ENCODE measurements around the gene PRDM16. TPM values are rescaled to one million over a fixed set of nuclear protein-coding genes. Genes with fewer than 3 reads are reported as not detected.

PRDM16 gene
- total RNA-seq, 1 donor from 2014 or later, result 0.43 TPM

DNA sequence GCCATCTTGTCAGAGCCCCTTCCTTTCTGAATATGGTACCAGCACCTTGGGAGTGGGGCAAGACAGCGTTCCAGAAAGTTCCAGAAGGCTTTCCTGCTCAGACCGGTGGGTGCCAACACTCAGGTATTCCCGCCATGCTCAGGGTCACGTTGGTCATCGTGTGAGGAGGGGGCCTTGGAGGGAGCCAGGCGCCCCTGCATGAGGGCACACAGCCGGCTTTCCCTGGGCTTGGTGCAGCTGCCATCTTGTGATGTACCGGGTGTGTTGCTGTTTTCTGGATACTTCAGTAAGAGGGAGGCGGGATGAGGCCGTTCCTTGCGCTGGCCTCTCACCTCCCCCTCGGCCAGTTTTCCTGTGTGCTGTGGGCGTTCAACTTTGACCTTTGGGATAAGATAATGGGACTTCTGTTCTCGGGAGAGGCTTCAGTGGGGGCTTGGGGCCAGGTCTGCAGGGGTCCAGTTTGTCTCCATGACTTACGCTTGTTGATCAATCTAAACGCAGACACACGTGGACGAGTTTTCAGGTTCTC lies 69.7 kb downstream of the PRDM16 start:
- no peak for DNase-seq (ENCODE audit: low read depth)
- Histone ChIP-seq H2AFZ (ENCODE audit: low read depth, low read length) (no peak overlapping the region), H3K4me2 (ENCODE audit: low read length) (no peak overlapping the region), H3K27me3 (ENCODE audit: insufficient read depth, low read length) (peaks cover 9% of the 10 kb centered on the region), H3K4me3 (ENCODE audit: insufficient read depth, low read depth, low read length) (no peak overlapping the region), H3K79me2 (ENCODE audit: insufficient read depth, low read length) (no peaks in the 10 kb centered on the region), H3K4me1 (ENCODE audit: insufficient read depth, low read length) (peaks cover 10% of the 10 kb centered on the region), H3K27ac (ENCODE audit: low read depth, low read length) (no peak overlapping the region), H4K20me1 (ENCODE audit: insufficient read depth, low read length) (peaks cover 37% of the 10 kb centered on the region), H3K36me3 (ENCODE audit: insufficient read depth, low read length) (no peaks in the 10 kb centered on the region), H3K9ac (ENCODE audit: low read length) (no peak overlapping the region), H3K9me3 (ENCODE audit: insufficient read depth, low read depth, low read length) (no peaks in the 10 kb centered on the region)
- peaks cover 1% of the 10 kb centered on the region for H3K36me3 Mint-ChIP-seq (ENCODE audit: low read depth, unreplicated experiment)
- no peak for FAIRE-seq
- no peaks in the 10 kb centered on the region for H3K9me3 Mint-ChIP-seq (ENCODE audit: unreplicated experiment)
- TF ChIP-seq EZH2 (IDR thresholded peaks at IDR 0.05; ENCODE audit: insufficient read depth, low read length), result no peak
- TF ChIP-seq, protein P1, sequence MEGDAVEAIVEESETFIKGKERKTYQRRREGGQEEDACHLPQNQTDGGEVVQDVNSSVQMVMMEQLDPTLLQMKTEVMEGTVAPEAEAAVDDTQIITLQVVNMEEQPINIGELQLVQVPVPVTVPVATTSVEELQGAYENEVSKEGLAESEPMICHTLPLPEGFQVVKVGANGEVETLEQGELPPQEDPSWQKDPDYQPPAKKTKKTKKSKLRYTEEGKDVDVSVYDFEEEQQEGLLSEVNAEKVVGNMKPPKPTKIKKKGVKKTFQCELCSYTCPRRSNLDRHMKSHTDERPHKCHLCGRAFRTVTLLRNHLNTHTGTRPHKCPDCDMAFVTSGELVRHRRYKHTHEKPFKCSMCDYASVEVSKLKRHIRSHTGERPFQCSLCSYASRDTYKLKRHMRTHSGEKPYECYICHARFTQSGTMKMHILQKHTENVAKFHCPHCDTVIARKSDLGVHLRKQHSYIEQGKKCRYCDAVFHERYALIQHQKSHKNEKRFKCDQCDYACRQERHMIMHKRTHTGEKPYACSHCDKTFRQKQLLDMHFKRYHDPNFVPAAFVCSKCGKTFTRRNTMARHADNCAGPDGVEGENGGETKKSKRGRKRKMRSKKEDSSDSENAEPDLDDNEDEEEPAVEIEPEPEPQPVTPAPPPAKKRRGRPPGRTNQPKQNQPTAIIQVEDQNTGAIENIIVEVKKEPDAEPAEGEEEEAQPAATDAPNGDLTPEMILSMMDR (IDR thresholded peaks at IDR 0.05; ENCODE audit: insufficient read depth, low read depth, low read length), result no peak
- no peak overlapping the region for H3K27ac Mint-ChIP-seq (ENCODE audit: unreplicated experiment)
- H3K27me3 Mint-ChIP-seq (ENCODE audit: low read depth, unreplicated experiment), result peaks cover 54% of the 10 kb centered on the region
- H3K4me3 Mint-ChIP-seq (ENCODE audit: unreplicated experiment), result no peak overlapping the region
- H3K4me1 Mint-ChIP-seq (ENCODE audit: low read depth, unreplicated experiment), result peaks cover 2% of the 10 kb centered on the region

DNA sequence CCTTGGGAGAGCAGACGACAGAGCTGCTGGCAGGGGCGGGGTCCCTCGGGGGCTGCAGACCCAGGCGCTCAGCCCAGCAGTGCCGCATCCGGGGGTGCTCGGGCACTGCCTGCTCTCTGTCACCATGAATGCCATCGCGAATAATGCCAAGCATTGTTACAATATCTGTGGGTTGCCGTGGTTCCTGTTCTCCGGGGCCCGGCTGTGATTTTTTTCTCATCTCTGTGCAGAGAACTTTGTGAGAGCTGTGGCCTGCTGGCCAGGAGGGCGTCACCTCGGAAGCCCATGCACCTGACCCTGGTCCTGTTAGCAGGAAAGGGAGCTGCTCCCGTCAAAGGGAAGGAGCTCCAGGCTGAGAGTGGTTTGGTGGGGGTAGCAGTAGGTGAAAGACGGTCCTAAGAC lies 70.4 kb downstream of the PRDM16 start:
- Histone ChIP-seq H3K79me2 (ENCODE audit: insufficient read depth, low read length) (no peaks in the 10 kb centered on the region), H3K4me3 (ENCODE audit: insufficient read depth, low read depth, low read length) (no peak overlapping the region), H4K20me1 (ENCODE audit: insufficient read depth, low read length) (peaks cover 31% of the 10 kb centered on the region), H3K27me3 (ENCODE audit: insufficient read depth, low read length) (peaks cover 9% of the 10 kb centered on the region), H3K9me3 (ENCODE audit: insufficient read depth, low read depth, low read length) (no peaks in the 10 kb centered on the region), H3K36me3 (ENCODE audit: insufficient read depth, low read length) (no peaks in the 10 kb centered on the region), H3K9ac (ENCODE audit: low read length) (peak overlapping the region; percentile 6), H3K27ac (ENCODE audit: low read depth, low read length) (no peak overlapping the region), H3K4me2 (ENCODE audit: low read length) (peak overlapping the region; percentile 62), H3K4me1 (ENCODE audit: insufficient read depth, low read length) (peaks cover 7% of the 10 kb centered on the region), H2AFZ (ENCODE audit: low read depth, low read length) (no peak overlapping the region)
- no peak for TF ChIP-seq EZH2 (IDR thresholded peaks at IDR 0.05; ENCODE audit: insufficient read depth, low read length)
- TF ChIP-seq, protein P1 (IDR thresholded peaks at IDR 0.05; ENCODE audit: insufficient read depth, low read depth, low read length), result no peak
- Mint-ChIP-seq H3K27ac (ENCODE audit: unreplicated experiment) (no peak overlapping the region), H3K4me1 (ENCODE audit: low read depth, unreplicated experiment) (no peaks in the 10 kb centered on the region), H3K9me3 (ENCODE audit: unreplicated experiment) (no peaks in the 10 kb centered on the region), H3K4me3 (ENCODE audit: unreplicated experiment) (no peak overlapping the region), H3K27me3 (ENCODE audit: low read depth, unreplicated experiment) (peaks cover 51% of the 10 kb centered on the region), H3K36me3 (ENCODE audit: low read depth, unreplicated experiment) (no peaks in the 10 kb centered on the region)
- DNase-seq (ENCODE audit: low read depth), result no peak
- FAIRE-seq, result no peak

DNA sequence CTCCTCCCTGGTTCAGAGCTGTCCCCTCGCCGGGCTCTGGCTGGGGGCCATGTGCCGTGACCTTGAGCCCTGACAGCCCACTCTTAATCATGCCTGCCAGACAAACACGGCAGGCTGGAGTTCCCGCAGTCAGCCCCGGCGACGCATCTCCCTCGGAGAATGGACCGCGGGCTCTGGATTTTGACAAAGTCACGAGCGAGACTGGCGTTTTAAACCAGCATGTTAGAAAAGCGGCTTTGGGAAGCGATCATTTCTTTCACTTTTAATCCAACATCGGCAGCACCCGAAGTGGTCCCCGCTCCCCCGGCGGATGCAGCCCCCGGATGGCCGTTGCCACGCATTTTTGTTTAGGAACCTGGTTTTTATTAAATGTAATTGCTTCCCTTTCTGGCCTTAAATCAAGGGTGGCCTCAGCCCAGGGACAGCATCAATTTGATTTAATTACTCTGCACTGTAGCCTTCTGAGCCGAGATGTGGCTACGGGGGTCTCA lies 70.9 kb downstream of the PRDM16 start:
- no peak overlapping the region for H3K27ac Mint-ChIP-seq (ENCODE audit: unreplicated experiment)
- H3K27ac ChIP-seq (ENCODE audit: low read depth, low read length), result no peak overlapping the region
- H4K20me1 ChIP-seq (ENCODE audit: insufficient read depth, low read length), result peaks cover 34% of the 10 kb centered on the region
- H3K79me2 ChIP-seq (ENCODE audit: insufficient read depth, low read length), result no peaks in the 10 kb centered on the region
- FAIRE-seq (no peak), DNase-seq (ENCODE audit: low read depth) (no peak)
- peaks cover 7% of the 10 kb centered on the region for H3K4me1 ChIP-seq (ENCODE audit: insufficient read depth, low read length)
- H2AFZ ChIP-seq (ENCODE audit: low read depth, low read length), result no peak overlapping the region
- peak overlapping the region; percentile 62 for H3K4me2 ChIP-seq (ENCODE audit: low read length)
- H3K4me3 ChIP-seq (ENCODE audit: insufficient read depth, low read depth, low read length), result no peak overlapping the region
- H3K4me1 Mint-ChIP-seq (ENCODE audit: low read depth, unreplicated experiment), result no peaks in the 10 kb centered on the region
- TF ChIP-seq EZH2 (IDR thresholded peaks at IDR 0.05; ENCODE audit: insufficient read depth, low read length), result no peak
- TF ChIP-seq, protein P1 (IDR thresholded peaks at IDR 0.05; ENCODE audit: insufficient read depth, low read depth, low read length), result no peak
- no peaks in the 10 kb centered on the region for H3K36me3 Mint-ChIP-seq (ENCODE audit: low read depth, unreplicated experiment)
- H3K9me3 Mint-ChIP-seq (ENCODE audit: unreplicated experiment), result no peaks in the 10 kb centered on the region
- peaks cover 9% of the 10 kb centered on the region for H3K27me3 ChIP-seq (ENCODE audit: insufficient read depth, low read length)
- no peaks in the 10 kb centered on the region for H3K9me3 ChIP-seq (ENCODE audit: insufficient read depth, low read depth, low read length)
- H3K27me3 Mint-ChIP-seq (ENCODE audit: low read depth, unreplicated experiment), result peaks cover 51% of the 10 kb centered on the region
- no peak overlapping the region for H3K4me3 Mint-ChIP-seq (ENCODE audit: unreplicated experiment)
- H3K36me3 ChIP-seq (ENCODE audit: insufficient read depth, low read length), result no peaks in the 10 kb centered on the region
- peak overlapping the region; percentile 6 for H3K9ac ChIP-seq (ENCODE audit: low read length)

Data from astrocyte (in vitro differentiated cells and primary cell).